ENCODE measurements around the gene AIFM3. TPM values are rescaled to one million over a fixed set of nuclear protein-coding genes. Genes with fewer than 3 reads are reported as not detected.

Gene AIFM3
- total RNA-seq, 1 experiment from 2014 or later, result 0.56 TPM

GRCh38 chr22:20951932-20952380 is 15.1 kb upstream of the AIFM3 start:
- H3K27me3 ChIP-seq, result no peaks in the 10 kb centered on the region
- H3K9me3 ChIP-seq, result no peaks in the 10 kb centered on the region
- DNase-seq, result no peak
- H3K36me3 ChIP-seq, result peaks cover 57% of the 10 kb centered on the region
- no peak overlapping the region for H3K4me3 ChIP-seq

GRCh38 chr22:20952544-20953341 is 14.3 kb upstream of the AIFM3 start:
- H3K36me3 ChIP-seq, result peaks cover 57% of the 10 kb centered on the region
- H3K27me3 ChIP-seq, result no peaks in the 10 kb centered on the region
- H3K4me3 ChIP-seq, result no peak overlapping the region
- DNase-seq, result no peak
- no peaks in the 10 kb centered on the region for H3K9me3 ChIP-seq

GRCh38 chr22:20953342-20953608 is 13.8 kb upstream of the AIFM3 start:
- no peaks in the 10 kb centered on the region for H3K27me3 ChIP-seq
- H3K4me3 ChIP-seq, result no peak overlapping the region
- DNase-seq, result no peak
- peaks cover 57% of the 10 kb centered on the region for H3K36me3 ChIP-seq
- H3K9me3 ChIP-seq, result no peaks in the 10 kb centered on the region

GRCh38 chr22:20953668-20954500 is 13.2 kb upstream of the AIFM3 start:
- no peak for DNase-seq
- Histone ChIP-seq H3K4me3 (no peak overlapping the region), H3K36me3 (peaks cover 52% of the 10 kb centered on the region), H3K9me3 (no peaks in the 10 kb centered on the region), H3K27me3 (no peaks in the 10 kb centered on the region)

GRCh38 chr22:20955548-20955947 is 11.5 kb upstream of the AIFM3 start:
- H3K27me3 ChIP-seq, result no peaks in the 10 kb centered on the region
- no peaks in the 10 kb centered on the region for H3K9me3 ChIP-seq
- DNase-seq, result no peak
- H3K36me3 ChIP-seq, result peaks cover 37% of the 10 kb centered on the region
- H3K4me3 ChIP-seq, result no peak overlapping the region

GRCh38 chr22:20956258-20957101 is 10.6 kb upstream of the AIFM3 start:
- no peaks in the 10 kb centered on the region for H3K9me3 ChIP-seq
- DNase-seq, result peak; percentile 58
- no peak overlapping the region for H3K4me3 ChIP-seq
- peaks cover 28% of the 10 kb centered on the region for H3K36me3 ChIP-seq
- H3K27me3 ChIP-seq, result no peaks in the 10 kb centered on the region

GRCh38 chr22:20957102-20957682 is 9.9 kb upstream of the AIFM3 start:
- peaks cover 21% of the 10 kb centered on the region for H3K36me3 ChIP-seq
- no peaks in the 10 kb centered on the region for H3K27me3 ChIP-seq
- H3K4me3 ChIP-seq, result no peak overlapping the region
- no peaks in the 10 kb centered on the region for H3K9me3 ChIP-seq
- no peak for DNase-seq

- Histone ChIP-seq H3K9me3 (no peaks in the 10 kb centered on the region), H3K36me3 (peaks cover 14% of the 10 kb centered on the region), H3K27me3 (no peaks in the 10 kb centered on the region), H3K4me3 (no peak overlapping the region)
- no peak for DNase-seq
Measured at GRCh38 chr22:20957683-20958431, 9.2 kb upstream of the AIFM3 start.

- Histone ChIP-seq H3K27me3 (no peaks in the 10 kb centered on the region), H3K9me3 (no peaks in the 10 kb centered on the region), H3K4me3 (no peak overlapping the region), H3K36me3 (no peaks in the 10 kb centered on the region)
- DNase-seq, result no peak
Measured at GRCh38 chr22:20959578-20960461, 7.2 kb upstream of the AIFM3 start.

GRCh38 chr22:20960609-20961008 is 6.4 kb upstream of the AIFM3 start:
- H3K27me3 ChIP-seq, result no peaks in the 10 kb centered on the region
- no peak overlapping the region for H3K4me3 ChIP-seq
- no peaks in the 10 kb centered on the region for H3K36me3 ChIP-seq
- DNase-seq, result no peak
- no peaks in the 10 kb centered on the region for H3K9me3 ChIP-seq

- H3K4me3 ChIP-seq, result no peak overlapping the region
Measured at GRCh38 chr22:20962491-20962945, 4.5 kb upstream of the AIFM3 start.

GRCh38 chr22:20963201-20964052 is 3.6 kb upstream of the AIFM3 start:
- no peaks in the 10 kb centered on the region for H3K36me3 ChIP-seq
- DNase-seq, result no peak
- no peaks in the 10 kb centered on the region for H3K9me3 ChIP-seq
- H3K27me3 ChIP-seq, result no peaks in the 10 kb centered on the region
- no peak overlapping the region for H3K4me3 ChIP-seq

More at GRCh38 chr22:20962491-20962945, 4.5 kb upstream of the AIFM3 start:
- DNase-seq, result no peak
- Histone ChIP-seq H3K27me3 (no peaks in the 10 kb centered on the region), H3K36me3 (no peaks in the 10 kb centered on the region), H3K9me3 (no peaks in the 10 kb centered on the region)

GRCh38 chr22:20964090-20964798 is 2.8 kb upstream of the AIFM3 start:
- no peaks in the 10 kb centered on the region for H3K9me3 ChIP-seq
- no peaks in the 10 kb centered on the region for H3K36me3 ChIP-seq
- no peak for DNase-seq
- H3K27me3 ChIP-seq, result no peaks in the 10 kb centered on the region
- no peak overlapping the region for H3K4me3 ChIP-seq

GRCh38 chr22:20964799-20965103 is 2.3 kb upstream of the AIFM3 start:
- H3K9me3 ChIP-seq, result no peaks in the 10 kb centered on the region
- H3K36me3 ChIP-seq, result no peaks in the 10 kb centered on the region
- no peaks in the 10 kb centered on the region for H3K27me3 ChIP-seq
- no peak for DNase-seq
- H3K4me3 ChIP-seq, result no peak overlapping the region
